ENCODE data around the gene PDZRN3. TPM values are rescaled to one million over a fixed set of nuclear protein-coding genes. Genes with fewer than 3 reads are reported as not detected.

PDZRN3 gene
- total and polyA plus RNA-seq, 7 experiments from 2014 or later = not detected

DNA sequence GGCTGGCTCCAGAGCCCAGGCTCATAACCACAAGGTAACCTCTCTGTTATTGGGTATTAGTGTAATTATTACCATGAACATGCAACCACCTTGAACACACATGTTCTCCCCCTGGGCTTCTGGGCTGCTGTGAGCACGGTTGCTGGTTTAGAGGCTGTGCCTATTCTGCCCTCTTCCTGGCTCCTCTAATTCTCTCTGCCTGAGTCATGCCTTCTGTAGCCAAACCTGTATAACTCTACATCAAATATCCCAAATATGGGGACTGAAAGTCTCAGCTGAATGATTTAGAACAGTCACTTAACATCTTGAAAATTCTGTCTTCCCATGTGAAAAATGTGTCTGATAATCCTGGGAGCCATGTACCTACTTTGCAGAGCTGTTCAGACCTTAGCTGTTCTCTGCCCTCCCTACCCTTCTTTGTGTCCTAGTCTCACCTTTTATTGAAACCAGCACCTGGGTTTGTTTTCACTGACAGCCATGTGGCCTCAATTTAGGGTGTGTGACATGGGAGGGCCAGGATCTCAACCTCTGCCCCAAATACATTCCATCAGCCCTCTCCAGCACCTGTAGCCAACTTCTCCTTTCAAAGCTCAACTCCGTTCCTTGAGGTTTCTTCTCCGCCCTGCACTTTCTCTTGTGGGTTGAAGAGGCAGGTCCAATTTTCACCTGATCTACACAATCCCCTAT lies 60.7 kb downstream of the PDZRN3 start:
- peaks cover 0 to 6% (median 0%) of the 10 kb centered on the region in 11 donors for H3K9me3 Mint-ChIP-seq
- Histone ChIP-seq H3K4me1 (ENCODE audit: control insufficient read depth in 2 of 2, insufficient read depth in 2 of 2, low read length in 2 of 2) (no peaks in the 10 kb centered on the region), H3K4me3 (ENCODE audit: low read length) (no peak overlapping the region), H3K36me3 (ENCODE audit: control insufficient read depth in 2 of 3, insufficient read depth in 3 of 3, low read length in 3 of 3) (no peaks in the 10 kb centered on the region), H3K27me3 (ENCODE audit: control insufficient read depth in 2 of 2, insufficient read depth in 2 of 2, low read length in 2 of 2) (no peaks in the 10 kb centered on the region), H3K9me3 (ENCODE audit: control insufficient read depth in 2 of 3, low read length in 3 of 3) (no peaks in the 10 kb centered on the region), H3K27ac (ENCODE audit: low read depth, low read length) (no peak overlapping the region)
- ChIA-PET POLR2A (no interaction called here), CTCF (no interaction called here)
- H3K27ac Mint-ChIP-seq = no peak overlapping the region
- H3K36me3 Mint-ChIP-seq = no peaks in the 10 kb centered on the region
- H3K4me1 Mint-ChIP-seq = no peaks in the 10 kb centered on the region
- DNase-seq (no peak), ATAC-seq (no peak)
- H3K27me3 Mint-ChIP-seq = peaks cover 0 to 19% (median 5%) of the 10 kb centered on the region in 5 donors
- intact Hi-C loops (cut with micrococcal nuclease) = no loop called here
- H3K4me3 Mint-ChIP-seq = no peak overlapping the region

GRCh38 chr3:73561494-73561893 lies 63.2 kb downstream of the PDZRN3 start:
- peaks cover 0 to 12% (median 5%) of the 10 kb centered on the region in 5 donors for H3K27me3 Mint-ChIP-seq
- peaks cover 0 to 6% (median 0%) of the 10 kb centered on the region in 11 donors for H3K9me3 Mint-ChIP-seq
- no peak overlapping the region for H3K27ac Mint-ChIP-seq
- Histone ChIP-seq H3K4me3 (ENCODE audit: low read length) (no peak overlapping the region), H3K4me1 (ENCODE audit: control insufficient read depth in 2 of 2, insufficient read depth in 2 of 2, low read length in 2 of 2) (no peaks in the 10 kb centered on the region), H3K27me3 (ENCODE audit: control insufficient read depth in 2 of 2, insufficient read depth in 2 of 2, low read length in 2 of 2) (no peaks in the 10 kb centered on the region), H3K9me3 (ENCODE audit: control insufficient read depth in 2 of 3, low read length in 3 of 3) (no peaks in the 10 kb centered on the region), H3K27ac (ENCODE audit: low read depth, low read length) (no peak overlapping the region), H3K36me3 (ENCODE audit: control insufficient read depth in 2 of 3, insufficient read depth in 3 of 3, low read length in 3 of 3) (no peaks in the 10 kb centered on the region)
- no peak overlapping the region for H3K4me3 Mint-ChIP-seq
- POLR2A ChIA-PET = no interaction called here
- CTCF ChIA-PET = no interaction called here
- H3K36me3 Mint-ChIP-seq = no peaks in the 10 kb centered on the region
- DNase-seq (no peak), ATAC-seq (no peak)
- no peaks in the 10 kb centered on the region for H3K4me1 Mint-ChIP-seq
- intact Hi-C loops (cut with micrococcal nuclease) = no loop called here

- Histone ChIP-seq H3K27me3 (ENCODE audit: control insufficient read depth in 2 of 2, insufficient read depth in 2 of 2, low read length in 2 of 2) (no peaks in the 10 kb centered on the region), H3K9me3 (ENCODE audit: control insufficient read depth in 2 of 3, low read length in 3 of 3) (no peaks in the 10 kb centered on the region), H3K27ac (ENCODE audit: low read depth, low read length) (no peak overlapping the region), H3K4me1 (ENCODE audit: control insufficient read depth in 2 of 2, insufficient read depth in 2 of 2, low read length in 2 of 2) (no peaks in the 10 kb centered on the region), H3K4me3 (ENCODE audit: low read length) (no peak overlapping the region), H3K36me3 (ENCODE audit: control insufficient read depth in 2 of 3, insufficient read depth in 3 of 3, low read length in 3 of 3) (no peaks in the 10 kb centered on the region)
- Mint-ChIP-seq H3K4me3 (no peak overlapping the region), H3K9me3 (peaks cover 0 to 5% (median 0%) of the 10 kb centered on the region in 11 donors), H3K4me1 (no peaks in the 10 kb centered on the region), H3K27ac (no peak overlapping the region), H3K27me3 (peaks cover 0 to 12% (median 4%) of the 10 kb centered on the region in 5 donors), H3K36me3 (no peaks in the 10 kb centered on the region)
- DNase-seq (no peak), ATAC-seq (no peak)
- ChIA-PET CTCF (no interaction called here), POLR2A (no interaction called here)
- intact Hi-C loops (cut with micrococcal nuclease) = no loop called here
These were observed 65.0 kb downstream of the PDZRN3 start for GRCh38 chr3:73559749-73560148.

GRCh38 chr3:73558727-73559075 lies 66.0 kb downstream of the PDZRN3 start:
- Histone ChIP-seq H3K9me3 (ENCODE audit: control insufficient read depth in 2 of 3, low read length in 3 of 3) (no peaks in the 10 kb centered on the region), H3K36me3 (ENCODE audit: control insufficient read depth in 2 of 3, insufficient read depth in 3 of 3, low read length in 3 of 3) (no peaks in the 10 kb centered on the region), H3K27me3 (ENCODE audit: control insufficient read depth in 2 of 2, insufficient read depth in 2 of 2, low read length in 2 of 2) (no peaks in the 10 kb centered on the region), H3K4me1 (ENCODE audit: control insufficient read depth in 2 of 2, insufficient read depth in 2 of 2, low read length in 2 of 2) (no peaks in the 10 kb centered on the region), H3K4me3 (ENCODE audit: low read length) (no peak overlapping the region), H3K27ac (ENCODE audit: low read depth, low read length) (no peak overlapping the region)
- Mint-ChIP-seq H3K27ac (no peak overlapping the region), H3K4me1 (no peaks in the 10 kb centered on the region), H3K9me3 (no peaks in the 10 kb centered on the region), H3K36me3 (no peaks in the 10 kb centered on the region), H3K4me3 (no peak overlapping the region), H3K27me3 (peaks cover 0 to 8% (median 0%) of the 10 kb centered on the region in 5 donors)
- ATAC-seq (no peak), DNase-seq (no peak)
- CTCF ChIA-PET = no interaction called here
- intact Hi-C loops (cut with micrococcal nuclease) = no loop called here
- POLR2A ChIA-PET = no interaction called here

DNA sequence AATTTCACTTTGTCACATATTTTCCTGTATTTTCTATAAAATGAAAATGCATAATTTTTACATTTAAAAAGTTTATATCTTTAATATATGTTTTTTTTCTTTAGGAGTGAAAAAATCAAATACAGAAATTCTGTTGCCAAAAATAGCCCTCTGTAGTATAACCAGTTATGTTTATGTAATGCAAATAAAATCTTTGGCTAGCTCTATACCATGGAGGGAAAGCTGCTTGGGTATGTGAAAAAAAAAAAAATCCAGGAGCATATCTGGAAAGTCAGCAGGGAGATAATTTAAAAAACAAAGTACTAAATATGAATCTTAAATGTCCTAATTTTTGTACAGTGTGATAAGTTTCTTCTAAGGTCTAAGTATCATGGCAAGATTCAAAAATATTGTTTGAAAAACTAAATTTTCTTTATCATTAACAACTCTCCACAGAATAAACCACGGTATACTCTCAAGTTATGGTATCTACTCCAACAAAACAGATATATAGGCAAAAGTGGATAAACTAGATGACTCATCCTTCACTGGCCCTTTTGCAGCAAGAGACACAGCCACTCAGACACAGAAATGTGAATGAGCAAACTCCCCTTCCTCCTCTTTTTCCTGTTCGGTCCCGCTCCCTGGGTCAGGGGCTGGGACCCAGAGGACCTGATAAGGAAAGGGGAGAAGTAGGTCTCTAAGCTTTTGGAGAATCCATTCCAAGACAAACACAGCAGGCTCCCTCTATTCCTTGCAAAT lies 66.6 kb downstream of the PDZRN3 start:
- POLR2A ChIA-PET = no interaction called here
- CTCF ChIA-PET = no interaction called here
- Mint-ChIP-seq H3K4me1 (no peaks in the 10 kb centered on the region), H3K4me3 (no peak overlapping the region), H3K9me3 (no peaks in the 10 kb centered on the region), H3K27me3 (peaks cover 0 to 11% (median 0%) of the 10 kb centered on the region in 5 donors), H3K36me3 (no peaks in the 10 kb centered on the region), H3K27ac (no peak overlapping the region)
- no peaks in the 10 kb centered on the region for H3K36me3 ChIP-seq (ENCODE audit: control insufficient read depth in 2 of 3, insufficient read depth in 3 of 3, low read length in 3 of 3)
- ATAC-seq (no peak), DNase-seq (no peak)
- no peak overlapping the region for H3K27ac ChIP-seq (ENCODE audit: low read depth, low read length)
- H3K4me1 ChIP-seq (ENCODE audit: control insufficient read depth in 2 of 2, insufficient read depth in 2 of 2, low read length in 2 of 2) = no peaks in the 10 kb centered on the region
- no peaks in the 10 kb centered on the region for H3K27me3 ChIP-seq (ENCODE audit: control insufficient read depth in 2 of 2, insufficient read depth in 2 of 2, low read length in 2 of 2)
- no peaks in the 10 kb centered on the region for H3K9me3 ChIP-seq (ENCODE audit: control insufficient read depth in 2 of 3, low read length in 3 of 3)
- intact Hi-C loops (cut with micrococcal nuclease) = no loop called here
- no peak overlapping the region for H3K4me3 ChIP-seq (ENCODE audit: low read length)

DNA sequence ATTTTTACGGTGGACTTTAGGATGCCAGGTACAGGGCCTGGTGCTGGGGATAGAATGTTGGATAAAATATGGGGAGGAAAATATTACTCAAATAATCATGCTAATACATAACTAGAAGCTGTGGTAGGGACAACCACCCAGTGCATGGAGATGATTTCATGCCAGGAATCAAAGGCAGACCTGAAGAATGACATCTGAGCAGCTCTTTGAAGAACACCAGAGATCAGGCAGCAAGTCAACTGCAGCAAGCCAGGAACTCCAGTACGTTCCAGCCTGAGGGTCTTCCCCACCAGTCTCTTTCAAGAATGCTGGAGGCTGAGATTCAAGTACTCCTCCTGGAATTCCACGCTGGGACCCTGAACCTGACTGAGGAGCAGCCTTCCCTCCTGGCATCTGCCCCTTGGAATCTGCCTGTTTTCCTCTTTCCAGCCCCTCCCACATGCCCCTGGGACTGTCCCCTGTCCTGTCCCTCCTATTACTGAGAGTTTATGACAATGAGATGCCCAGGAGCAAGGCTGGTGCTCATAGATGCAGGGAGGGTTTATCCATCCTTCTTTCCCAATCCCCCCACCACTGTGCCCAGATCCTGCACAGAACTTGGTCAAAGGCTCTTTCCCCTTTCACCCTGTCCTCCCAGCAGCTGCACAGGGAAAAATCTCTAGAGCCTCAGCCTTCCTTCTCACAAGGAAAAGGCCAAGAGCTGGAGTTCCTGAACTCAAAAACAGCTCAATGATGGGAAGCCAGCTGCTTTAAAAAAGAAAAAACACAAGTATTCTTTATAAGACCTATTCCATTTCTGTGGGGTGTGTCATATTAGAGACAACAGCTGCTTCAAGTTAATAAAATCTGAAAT lies 68.0 kb downstream of the PDZRN3 start:
- H3K9me3 ChIP-seq (ENCODE audit: control insufficient read depth in 2 of 3, low read length in 3 of 3) = no peaks in the 10 kb centered on the region
- POLR2A ChIA-PET = no interaction called here
- no peaks in the 10 kb centered on the region for H3K27me3 ChIP-seq (ENCODE audit: control insufficient read depth in 2 of 2, insufficient read depth in 2 of 2, low read length in 2 of 2)
- intact Hi-C loops (cut with micrococcal nuclease) = no loop called here
- peaks cover 0 to 15% (median 4%) of the 10 kb centered on the region in 5 donors for H3K27me3 Mint-ChIP-seq
- peaks cover 0 to 5% (median 0%) of the 10 kb centered on the region in 11 donors for H3K9me3 Mint-ChIP-seq
- no peak overlapping the region for H3K27ac ChIP-seq (ENCODE audit: low read depth, low read length)
- H3K4me1 Mint-ChIP-seq = no peaks in the 10 kb centered on the region
- ATAC-seq (no peak), DNase-seq (no peak)
- no peak overlapping the region for H3K4me3 Mint-ChIP-seq
- CTCF ChIA-PET = interaction anchor here (0.8 kb wide), 1 partner anchor 136 kb away, joined by 3 read pairs; no protein-coding TSS in a partner anchor
- no peaks in the 10 kb centered on the region for H3K36me3 ChIP-seq (ENCODE audit: control insufficient read depth in 2 of 3, insufficient read depth in 3 of 3, low read length in 3 of 3)
- no peak overlapping the region for H3K4me3 ChIP-seq (ENCODE audit: low read length)
- no peak overlapping the region for H3K27ac Mint-ChIP-seq
- H3K36me3 Mint-ChIP-seq = no peaks in the 10 kb centered on the region
- no peaks in the 10 kb centered on the region for H3K4me1 ChIP-seq (ENCODE audit: control insufficient read depth in 2 of 2, insufficient read depth in 2 of 2, low read length in 2 of 2)

All from naive thymus-derived CD4-positive, alpha-beta T cell (primary cell).